Measurements from ENCODE around the gene HGS.

Gene HGS

DNA sequence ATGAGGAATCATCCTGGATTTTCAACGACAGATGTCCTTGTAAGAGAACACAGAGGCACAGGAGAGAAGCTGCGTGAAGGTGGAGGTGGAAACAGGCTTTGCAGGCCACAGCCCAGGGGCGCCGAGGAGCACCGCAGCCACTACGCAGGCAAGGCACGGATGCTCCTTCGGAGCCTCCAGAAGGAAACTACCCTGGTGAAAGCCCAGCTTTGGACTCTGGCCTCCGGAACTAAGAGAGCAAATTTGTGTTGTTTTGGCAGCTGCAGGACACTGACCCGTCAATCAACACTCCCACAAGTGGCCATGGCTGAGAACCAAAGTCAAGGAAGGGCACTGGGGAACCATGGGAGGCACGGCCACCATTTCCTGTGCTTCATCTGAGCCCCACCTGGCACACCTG, 3.7 kb upstream of the HGS start:
- no peak overlapping the region for H3K4me3 ChIP-seq (ENCODE audit: low read depth, low read length)
- no peak for DNase-seq (ENCODE audit: low read depth)

DNA sequence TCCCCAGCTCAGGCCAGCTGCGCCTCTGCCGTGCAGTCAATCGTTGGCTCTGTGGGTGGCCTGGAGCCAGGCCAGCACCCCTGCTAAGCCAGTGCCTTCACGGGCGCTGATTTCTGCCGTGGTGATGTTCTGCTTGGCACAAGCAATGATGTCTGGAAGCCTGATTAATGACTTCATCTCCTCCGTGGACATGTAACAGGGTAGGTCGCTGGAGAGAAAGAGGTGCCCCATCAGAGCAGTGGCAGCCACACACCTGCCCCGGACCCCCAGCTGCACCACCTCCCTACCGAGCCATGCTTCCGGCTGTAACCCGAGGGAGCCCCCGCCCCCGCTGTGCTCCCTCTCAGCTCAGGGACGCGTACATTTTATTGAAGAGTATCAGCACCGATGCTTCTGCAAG, 2.1 kb upstream of the HGS start:
- no peak for DNase-seq (ENCODE audit: low read depth)
- no peak overlapping the region for H3K4me3 ChIP-seq (ENCODE audit: low read depth, low read length)

DNA sequence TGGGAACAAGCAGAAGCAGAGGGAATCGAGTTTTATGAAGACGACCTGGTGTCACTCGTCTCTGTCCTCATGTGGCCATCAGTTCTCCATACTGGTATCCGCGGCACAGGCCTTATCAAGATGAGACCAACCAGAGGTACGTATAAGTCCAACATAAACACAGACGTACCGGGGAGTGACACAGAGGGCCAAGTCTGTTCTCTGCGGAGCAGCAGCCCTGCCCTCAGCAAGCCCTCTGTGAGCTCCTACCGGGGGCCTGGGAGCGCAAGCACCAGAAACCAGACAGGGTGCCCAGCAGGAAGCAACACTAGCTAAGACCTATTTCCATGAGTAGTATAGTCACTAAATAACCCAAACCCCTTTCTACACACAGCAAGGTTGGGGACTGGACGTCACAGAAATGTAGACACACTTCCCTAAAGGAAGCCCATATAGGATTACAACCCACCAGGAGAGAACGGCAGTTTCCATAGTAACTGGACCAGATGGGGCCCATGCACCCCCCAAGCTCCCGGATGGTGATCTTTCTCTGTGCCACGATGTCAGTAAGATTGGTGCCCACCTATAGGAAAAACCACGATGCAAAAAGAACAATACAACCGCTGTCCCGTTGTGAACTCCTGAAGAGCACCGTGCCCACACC, 1.1 kb upstream of the HGS start:
- no peak for DNase-seq (ENCODE audit: low read depth)
- peak overlapping the region; percentile 97 for H3K4me3 ChIP-seq (ENCODE audit: low read depth, low read length)

DNA sequence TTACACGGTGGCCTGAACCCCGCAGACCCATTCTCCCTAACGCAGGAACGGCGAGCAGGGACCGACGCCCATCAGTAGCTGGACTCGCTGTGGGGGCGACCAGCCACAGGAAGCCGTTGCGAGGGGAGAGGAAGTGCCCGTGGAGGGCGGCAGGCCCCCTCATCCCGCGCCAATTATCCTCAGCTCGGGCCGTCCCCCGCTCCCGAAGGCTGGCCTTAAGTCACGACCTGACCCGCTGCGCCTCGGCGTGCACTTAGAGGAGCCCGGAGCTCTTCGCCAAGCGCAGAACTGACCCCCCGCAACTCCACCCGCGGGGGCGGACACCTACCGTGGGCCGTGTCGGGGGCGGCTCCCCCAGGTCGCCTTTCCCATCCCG, 615 bp upstream of the HGS start:
- no peak for DNase-seq (ENCODE audit: low read depth)
- H3K4me3 ChIP-seq (ENCODE audit: low read depth, low read length): peak overlapping the region; percentile 97

DNA sequence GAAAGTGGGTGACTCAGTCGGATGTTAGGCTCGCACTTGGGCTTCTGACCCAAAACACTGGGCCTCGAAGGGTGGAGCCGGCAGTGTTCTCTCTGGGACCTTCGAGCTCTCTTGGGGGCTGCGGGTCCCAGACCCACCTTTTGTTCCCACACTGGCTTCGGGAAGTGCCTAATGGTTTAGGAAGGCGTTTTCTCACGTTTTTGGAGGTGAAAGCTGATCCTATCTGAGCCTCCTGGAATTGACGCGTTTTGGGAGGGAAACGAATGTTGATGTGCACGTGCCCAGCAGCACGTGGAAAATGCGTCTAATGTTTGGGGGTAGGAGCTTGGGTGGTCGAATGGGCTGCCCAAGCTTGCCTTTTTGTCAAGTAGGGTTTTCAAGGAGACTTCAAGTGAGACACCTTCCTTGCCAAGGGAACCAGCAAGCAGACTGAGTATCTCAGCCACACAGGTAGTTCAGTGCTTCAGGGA, 666 bp downstream of the HGS start:
- H3K4me3 ChIP-seq (ENCODE audit: low read depth, low read length): peak overlapping the region; percentile 97
- peak; percentile 60 for DNase-seq (ENCODE audit: low read depth)

DNA sequence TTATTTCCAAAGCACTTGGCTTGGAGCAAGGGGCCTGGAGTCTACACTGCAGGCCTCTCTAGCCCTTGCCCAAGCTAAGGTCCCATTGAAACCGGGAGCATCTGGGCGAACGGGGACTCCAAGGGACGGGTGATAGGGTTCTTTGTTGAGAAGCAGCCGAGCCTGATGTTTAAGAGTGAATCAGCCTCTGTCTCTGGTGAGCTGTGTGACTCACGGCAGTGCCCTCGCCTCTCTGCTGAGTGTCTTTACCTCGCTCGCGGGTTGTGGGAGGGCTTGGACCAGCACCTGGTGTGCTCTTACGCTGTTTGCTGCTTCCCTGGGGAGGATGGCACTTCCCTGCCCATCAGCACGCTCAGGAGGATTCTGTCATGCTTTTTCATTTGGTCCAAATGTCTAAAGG, 1.3 kb downstream of the HGS start:
- DNase-seq (ENCODE audit: low read depth): peak; percentile 36
- peak overlapping the region; percentile 97 for H3K4me3 ChIP-seq (ENCODE audit: low read depth, low read length)

DNA sequence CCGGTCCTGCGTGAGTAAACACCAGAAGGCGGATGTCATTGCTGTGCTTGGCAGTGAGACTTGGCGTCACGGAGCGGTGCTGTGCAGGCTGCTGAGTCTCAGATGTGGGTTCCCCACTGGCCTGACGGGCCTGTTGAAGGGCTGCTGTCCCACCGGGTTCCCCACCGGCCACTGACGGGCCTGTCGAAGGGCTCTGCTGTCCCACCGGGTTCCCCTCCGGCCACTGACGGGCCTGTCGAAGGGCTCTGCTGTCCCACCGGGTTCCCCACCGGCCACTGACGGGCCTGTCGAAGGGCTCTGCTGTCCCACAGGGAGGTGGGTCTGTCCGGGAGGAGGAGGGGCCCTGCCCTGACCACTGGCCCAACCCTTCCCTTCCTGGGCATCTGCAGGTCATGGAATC, 2.8 kb downstream of the HGS start:
- DNase-seq (ENCODE audit: low read depth): no peak
- no peak overlapping the region for H3K4me3 ChIP-seq (ENCODE audit: low read depth, low read length)

DNA sequence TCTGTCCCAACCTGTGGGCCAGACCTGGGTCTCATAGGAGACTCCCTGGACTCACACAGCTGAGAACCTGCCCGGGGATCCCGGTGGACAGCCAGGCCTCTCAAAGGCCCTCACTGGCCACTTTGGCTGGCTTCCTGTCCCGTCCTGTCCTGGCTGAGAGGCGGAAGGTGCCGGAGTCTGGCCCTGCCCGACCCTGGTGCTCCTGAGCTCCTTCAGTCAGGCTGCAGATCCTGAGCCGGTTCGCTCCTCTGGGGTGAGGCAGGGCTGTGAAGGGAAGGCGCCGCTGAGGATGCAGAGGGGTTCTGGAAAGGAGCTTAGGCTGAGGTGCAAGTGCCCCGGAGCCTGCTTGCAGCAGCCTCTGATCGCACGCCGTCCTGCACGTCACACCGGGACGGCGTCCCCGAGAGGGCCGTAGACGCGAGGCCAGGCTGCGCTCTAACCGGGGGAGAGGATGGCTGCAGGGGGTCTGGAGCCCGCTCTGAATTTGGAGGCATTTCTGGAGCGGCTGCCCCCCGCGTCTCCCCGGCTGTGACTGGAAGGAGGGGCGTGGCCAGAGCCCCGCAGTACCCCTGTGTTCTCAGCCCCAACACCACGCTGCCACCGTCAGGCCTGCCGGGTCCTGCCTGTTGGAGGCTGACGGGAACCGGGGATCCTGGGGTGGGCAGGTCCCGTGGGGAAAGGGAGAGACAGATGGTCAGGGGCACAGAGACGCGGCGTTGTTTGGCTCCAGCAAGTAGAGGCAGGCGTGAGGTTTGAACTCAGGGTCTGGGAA, 4.1 kb downstream of the HGS start:
- no peak for DNase-seq (ENCODE audit: low read depth)
- H3K4me3 ChIP-seq (ENCODE audit: low read depth, low read length): no peak overlapping the region

DNA sequence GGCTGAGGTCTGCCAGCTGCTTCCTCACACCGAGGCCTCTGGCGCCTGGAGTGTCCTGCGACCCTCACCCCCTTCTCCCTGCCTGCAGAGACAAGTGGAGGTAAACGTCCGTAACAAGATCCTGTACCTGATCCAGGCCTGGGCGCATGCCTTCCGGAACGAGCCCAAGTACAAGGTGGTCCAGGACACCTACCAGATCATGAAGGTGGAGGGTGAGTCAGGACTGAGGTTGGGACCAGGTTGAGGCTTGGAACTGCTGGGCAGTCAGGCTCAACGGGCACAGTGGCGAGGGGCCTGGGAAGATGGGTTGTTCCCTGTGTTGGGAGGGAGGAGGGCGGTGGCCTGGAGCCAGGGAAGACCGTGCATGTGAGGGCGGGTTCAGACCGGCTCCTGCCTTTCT, 4.8 kb downstream of the HGS start:
- no peak for DNase-seq (ENCODE audit: low read depth)
- no peak overlapping the region for H3K4me3 ChIP-seq (ENCODE audit: low read depth, low read length)

DNA sequence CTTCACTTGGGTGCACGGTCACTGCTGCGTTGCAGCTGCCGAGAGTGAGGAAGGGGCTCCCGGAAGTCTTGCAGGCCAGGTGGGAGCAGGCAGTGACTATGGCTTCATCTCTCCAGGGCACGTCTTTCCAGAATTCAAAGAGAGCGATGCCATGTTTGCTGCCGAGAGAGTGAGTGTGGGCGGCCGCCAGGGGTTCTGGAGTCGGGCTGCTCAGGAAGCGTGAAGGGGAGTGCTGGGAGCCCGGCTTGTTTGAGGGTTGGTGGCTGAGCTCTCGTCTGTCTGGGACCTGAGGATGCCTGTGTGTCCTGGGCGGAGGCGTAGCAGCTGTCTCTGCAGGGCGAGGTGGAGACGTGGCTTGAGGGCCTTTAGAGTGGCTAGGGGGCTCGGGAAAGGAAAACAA, 6.3 kb downstream of the HGS start:
- H3K4me3 ChIP-seq (ENCODE audit: low read depth, low read length): no peak overlapping the region
- no peak for DNase-seq (ENCODE audit: low read depth)

DNA sequence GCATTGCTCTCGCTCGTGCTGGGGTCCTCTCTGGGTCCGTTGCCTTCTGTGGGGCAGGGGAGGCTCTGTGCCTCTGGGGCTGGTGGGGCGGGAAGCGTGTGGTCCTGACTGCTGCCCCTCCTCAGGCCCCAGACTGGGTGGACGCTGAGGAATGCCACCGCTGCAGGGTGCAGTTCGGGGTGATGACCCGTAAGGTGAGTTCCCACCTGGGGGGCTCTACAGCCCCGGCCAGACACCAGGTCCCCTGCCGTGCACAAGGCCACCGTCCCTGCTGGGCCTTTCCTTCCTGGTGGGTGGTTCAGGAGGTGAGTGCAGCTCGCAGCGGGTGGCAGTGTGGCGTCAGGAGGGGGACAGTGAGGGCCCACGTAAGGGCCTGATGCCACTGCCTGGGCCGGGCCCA, 6.7 kb downstream of the HGS start:
- H3K4me3 ChIP-seq (ENCODE audit: low read depth, low read length): no peak overlapping the region
- DNase-seq (ENCODE audit: low read depth): no peak

DNA sequence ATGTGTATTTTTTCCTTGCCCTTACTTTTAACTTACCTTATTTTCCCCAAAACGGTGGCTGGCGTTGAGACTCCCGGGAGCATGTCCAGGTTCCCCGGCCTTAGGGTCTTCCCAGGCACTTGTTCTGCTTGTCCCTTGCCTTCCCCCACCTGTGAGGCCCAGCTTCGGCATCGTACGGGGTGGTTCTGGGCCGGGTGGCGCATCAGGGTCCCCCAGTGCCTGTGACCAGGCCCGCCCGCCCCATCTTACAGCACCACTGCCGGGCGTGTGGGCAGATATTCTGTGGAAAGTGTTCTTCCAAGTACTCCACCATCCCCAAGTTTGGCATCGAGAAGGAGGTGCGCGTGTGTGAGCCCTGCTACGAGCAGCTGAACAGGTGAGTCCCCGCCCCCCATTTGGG, 7.4 kb downstream of the HGS start:
- DNase-seq (ENCODE audit: low read depth): no peak

DNA sequence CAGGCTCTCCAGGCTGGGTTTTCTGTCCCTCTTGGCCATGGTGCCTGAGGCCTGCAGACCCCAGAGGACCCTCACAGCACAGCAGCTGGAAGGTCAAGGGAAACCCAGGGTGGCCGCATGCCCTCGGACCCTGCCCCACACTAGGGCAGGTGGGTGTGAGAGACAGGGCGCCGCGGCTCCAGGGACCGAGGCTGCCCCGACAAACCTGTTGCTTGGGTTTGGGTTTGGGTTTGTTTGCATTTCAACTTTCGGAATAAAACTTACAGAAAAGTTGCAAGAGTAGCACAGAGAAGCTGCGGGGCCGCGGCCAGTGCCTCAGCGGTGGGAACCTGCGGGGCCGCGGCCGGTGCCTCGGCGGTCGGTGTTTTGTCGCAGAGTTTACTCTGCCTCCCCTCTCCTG, 7.8 kb downstream of the HGS start:
- no peak for DNase-seq (ENCODE audit: low read depth)
- no peak overlapping the region for H3K4me3 ChIP-seq (ENCODE audit: low read depth, low read length)

More for the DNA sequence above, 7.4 kb downstream of the HGS start:
- no peak overlapping the region for H3K4me3 ChIP-seq (ENCODE audit: low read depth, low read length)

DNA sequence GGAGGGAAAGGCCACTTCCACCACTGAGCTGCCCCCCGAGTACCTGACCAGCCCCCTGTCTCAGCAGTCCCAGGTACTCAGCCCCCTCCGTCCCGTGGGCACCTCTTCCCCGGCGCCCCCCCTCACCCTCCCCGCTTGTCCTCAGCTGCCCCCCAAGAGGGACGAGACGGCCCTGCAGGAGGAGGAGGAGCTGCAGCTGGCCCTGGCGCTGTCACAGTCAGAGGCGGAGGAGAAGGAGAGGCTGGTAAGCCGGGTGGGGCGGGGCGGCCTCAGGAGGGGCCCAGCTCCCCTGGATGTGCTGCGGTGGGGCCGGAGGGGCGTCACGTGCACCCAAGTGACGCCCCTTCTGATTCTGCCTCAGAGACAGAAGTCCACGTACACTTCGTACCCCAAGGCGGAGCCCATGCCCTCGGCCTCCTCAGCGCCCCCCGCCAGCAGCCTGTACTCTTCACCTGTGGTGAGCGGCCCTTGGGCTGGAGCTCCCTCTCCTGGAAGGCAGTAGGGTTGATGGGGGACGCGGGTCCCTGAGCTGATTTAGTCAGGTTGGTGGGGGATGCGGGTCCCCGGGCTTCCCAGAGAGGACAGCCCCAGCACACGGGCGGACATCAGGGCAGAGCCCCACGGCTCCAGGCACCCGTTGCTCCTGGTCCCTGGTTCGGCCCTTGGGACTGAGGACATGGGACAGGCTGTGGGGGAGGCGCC, 9.8 kb downstream of the HGS start:
- DNase-seq (ENCODE audit: low read depth): no peak
- no peak overlapping the region for H3K4me3 ChIP-seq (ENCODE audit: low read depth, low read length)

DNA sequence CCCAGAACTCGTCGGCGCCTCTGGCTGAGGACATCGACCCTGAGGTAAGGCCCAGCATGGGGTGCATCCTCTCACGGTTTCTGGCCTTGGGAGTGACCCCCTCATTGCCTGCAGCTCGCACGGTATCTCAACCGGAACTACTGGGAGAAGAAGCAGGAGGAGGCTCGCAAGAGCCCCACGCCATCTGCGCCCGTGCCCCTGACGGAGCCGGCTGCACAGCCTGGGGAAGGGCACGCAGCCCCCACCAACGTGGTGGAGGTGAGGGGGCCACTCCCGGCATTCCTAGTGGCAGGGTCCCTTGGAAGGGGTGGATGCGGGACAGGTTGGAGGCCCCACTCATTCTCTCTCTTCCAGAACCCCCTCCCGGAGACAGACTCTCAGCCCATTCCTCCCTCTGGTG, 11.0 kb downstream of the HGS start:
- DNase-seq (ENCODE audit: low read depth): no peak
- H3K4me3 ChIP-seq (ENCODE audit: low read depth, low read length): no peak overlapping the region

DNA sequence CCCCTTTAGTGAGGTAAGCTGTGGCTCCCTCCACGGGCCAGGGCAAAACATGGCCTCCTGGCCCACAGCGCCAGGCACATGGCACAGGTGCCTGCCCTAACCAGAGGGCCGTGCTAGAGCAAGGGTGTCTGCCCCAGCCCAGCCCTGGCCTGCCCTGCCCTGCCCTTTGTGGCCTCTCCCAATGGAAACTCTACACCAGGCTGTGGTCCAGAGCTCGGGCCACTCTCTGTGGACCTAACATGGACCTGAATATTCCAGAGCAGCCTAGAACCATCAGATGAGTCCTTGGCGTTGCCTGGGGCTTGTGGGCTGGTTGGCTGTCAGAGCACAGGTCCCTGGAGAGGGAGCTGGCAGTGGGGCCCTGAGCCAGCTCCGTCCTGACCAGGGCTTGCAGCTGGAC, 11.4 kb downstream of the HGS start:
- DNase-seq (ENCODE audit: low read depth): no peak
- H3K4me3 ChIP-seq (ENCODE audit: low read depth, low read length): no peak overlapping the region

DNA sequence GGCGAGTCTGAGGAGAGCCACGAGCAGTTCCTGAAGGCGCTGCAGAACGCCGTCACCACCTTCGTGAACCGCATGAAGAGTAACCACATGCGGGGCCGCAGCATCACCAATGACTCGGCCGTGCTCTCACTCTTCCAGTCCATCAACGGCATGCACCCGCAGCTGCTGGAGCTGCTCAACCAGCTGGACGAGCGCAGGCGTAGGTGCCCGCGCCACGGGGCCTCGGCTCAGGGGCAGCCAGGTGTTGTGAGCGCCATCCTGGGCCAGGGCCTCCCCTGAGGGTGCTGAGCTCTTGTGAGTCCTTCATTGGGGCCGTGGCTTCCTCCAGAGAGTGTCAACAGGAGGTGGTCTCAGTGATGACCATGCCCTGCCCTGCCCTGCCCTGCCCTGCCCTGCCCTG, 12.0 kb downstream of the HGS start:
- no peak overlapping the region for H3K4me3 ChIP-seq (ENCODE audit: low read depth, low read length)
- no peak for DNase-seq (ENCODE audit: low read depth)

DNA sequence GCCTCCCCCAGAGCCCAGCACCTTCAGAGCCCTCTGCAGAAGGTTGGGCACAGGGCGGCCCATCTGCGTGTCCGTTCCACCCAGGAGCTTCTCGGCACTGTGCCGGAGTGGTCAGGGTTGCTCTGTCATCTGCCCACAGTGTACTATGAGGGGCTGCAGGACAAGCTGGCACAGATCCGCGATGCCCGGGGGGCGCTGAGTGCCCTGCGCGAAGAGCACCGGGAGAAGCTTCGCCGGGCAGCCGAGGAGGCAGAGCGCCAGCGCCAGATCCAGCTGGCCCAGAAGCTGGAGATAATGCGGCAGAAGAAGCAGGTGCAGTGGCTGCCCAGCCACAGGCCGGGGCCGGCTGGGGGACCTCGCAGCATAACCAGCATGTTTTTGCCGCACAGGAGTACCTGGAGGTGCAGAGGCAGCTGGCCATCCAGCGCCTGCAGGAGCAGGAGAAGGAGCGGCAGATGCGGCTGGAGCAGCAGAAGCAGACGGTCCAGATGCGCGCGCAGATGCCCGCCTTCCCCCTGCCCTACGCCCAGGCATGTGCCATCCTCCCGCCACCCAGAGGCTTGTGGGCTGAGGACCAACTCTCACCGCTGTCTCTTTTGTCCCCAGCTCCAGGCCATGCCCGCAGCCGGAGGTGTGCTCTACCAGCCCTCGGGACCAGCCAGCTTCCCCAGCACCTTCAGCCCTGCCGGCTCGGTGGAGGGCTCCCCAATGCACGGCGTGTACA, 12.6 kb downstream of the HGS start:
- H3K4me3 ChIP-seq (ENCODE audit: low read depth, low read length): no peak overlapping the region
- DNase-seq (ENCODE audit: low read depth): no peak

DNA sequence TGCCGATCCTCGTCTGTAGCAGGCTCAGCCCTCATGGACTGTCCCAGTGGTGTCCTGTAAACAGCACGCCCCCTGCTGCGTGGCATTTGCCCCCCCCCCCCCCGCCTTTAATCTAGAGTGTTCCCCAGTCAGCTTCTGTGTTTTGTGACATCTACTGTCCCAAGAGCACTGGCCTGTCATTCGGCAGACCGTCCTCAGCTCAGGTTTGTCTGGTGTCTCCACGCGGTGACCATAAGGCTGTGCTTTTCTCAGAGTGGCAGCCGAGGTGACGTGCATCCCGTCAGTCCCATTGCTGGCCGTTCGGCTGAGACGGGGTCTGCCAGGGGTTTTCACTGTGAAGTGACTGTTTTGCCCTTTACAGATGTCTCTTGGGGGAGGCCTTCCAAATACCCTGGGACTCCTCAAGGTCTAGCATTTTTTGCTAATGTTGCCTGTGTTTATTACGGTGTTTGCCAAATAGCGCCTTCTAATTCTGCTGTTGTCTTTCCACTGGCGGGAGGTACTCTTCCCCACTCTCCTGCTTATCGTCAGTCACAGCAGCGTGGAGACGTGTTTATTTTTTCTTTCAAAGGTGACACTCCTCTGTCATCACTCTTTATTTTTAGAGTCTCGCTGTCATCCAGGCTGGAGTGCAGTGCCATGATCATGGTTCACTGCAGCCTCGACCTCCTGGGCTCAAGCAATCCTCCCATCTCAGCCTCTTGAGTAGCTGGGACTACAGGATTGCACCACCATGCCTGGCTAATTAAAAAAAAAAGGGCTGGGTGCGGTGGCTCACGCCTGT, 13.6 kb downstream of the HGS start:
- no peak overlapping the region for H3K4me3 ChIP-seq (ENCODE audit: low read depth, low read length)

More for the DNA sequence above, 13.6 kb downstream of the HGS start:
- DNase-seq (ENCODE audit: low read depth): no peak

All from skeletal muscle cell (primary cell).